DND-41 (cell line): ENCODE results near the gene CLOCK.

Experiments used
- EZH2 ChIP-seq: IDR thresholded peaks from 3 replicates; pipeline ENCODE4 v1.6.1; 2012; ENCODE audit warnings: borderline replicate concordance, low read depth, mild to moderate bottlenecking, moderate library complexity, low read length, inconsistent platforms; ENCODE audit not compliant: severe bottlenecking
- TF ChIP-seq, protein P1 (sequence below): IDR thresholded peaks from 2 replicates; pipeline ENCODE4 v1.5.1; 2012; ENCODE audit warnings: borderline replicate concordance, low read length, moderate library complexity, mild to moderate bottlenecking; ENCODE audit not compliant: poor library complexity, severe bottlenecking; ENCODE audit errors: extremely low read depth

- TF ChIP-seq, protein P1, sequence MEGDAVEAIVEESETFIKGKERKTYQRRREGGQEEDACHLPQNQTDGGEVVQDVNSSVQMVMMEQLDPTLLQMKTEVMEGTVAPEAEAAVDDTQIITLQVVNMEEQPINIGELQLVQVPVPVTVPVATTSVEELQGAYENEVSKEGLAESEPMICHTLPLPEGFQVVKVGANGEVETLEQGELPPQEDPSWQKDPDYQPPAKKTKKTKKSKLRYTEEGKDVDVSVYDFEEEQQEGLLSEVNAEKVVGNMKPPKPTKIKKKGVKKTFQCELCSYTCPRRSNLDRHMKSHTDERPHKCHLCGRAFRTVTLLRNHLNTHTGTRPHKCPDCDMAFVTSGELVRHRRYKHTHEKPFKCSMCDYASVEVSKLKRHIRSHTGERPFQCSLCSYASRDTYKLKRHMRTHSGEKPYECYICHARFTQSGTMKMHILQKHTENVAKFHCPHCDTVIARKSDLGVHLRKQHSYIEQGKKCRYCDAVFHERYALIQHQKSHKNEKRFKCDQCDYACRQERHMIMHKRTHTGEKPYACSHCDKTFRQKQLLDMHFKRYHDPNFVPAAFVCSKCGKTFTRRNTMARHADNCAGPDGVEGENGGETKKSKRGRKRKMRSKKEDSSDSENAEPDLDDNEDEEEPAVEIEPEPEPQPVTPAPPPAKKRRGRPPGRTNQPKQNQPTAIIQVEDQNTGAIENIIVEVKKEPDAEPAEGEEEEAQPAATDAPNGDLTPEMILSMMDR, result no peak
- no peak for TF ChIP-seq EZH2
These were observed 29.0 kb downstream of the CLOCK start for GRCh38 chr4:55517526-55518229.
